Mucosa of descending colon (tissue), 3 donors: ENCODE data around the gene STEAP3. TPM values are rescaled to one million over a fixed set of nuclear protein-coding genes. Genes with fewer than 3 reads are reported as not detected.

ENCODE experiments used
- ATAC-seq: fragments of 200-7000 bp; cut with Tn5 transposase; one replicate; pipeline ENCODE4 v1.9.1; 2020; ENCODE audit warnings: mild to moderate bottlenecking, moderate library complexity
- DNase-seq, 3 donors: peaks; one replicate each; pipeline ENCODE4 v3.0.0-alpha.2; 2020
- H3K36me3 ChIP-seq: fragments of 200-600 bp; one replicate; pipeline ENCODE4 v1.8.0; 2021; ENCODE audit warnings: low read depth, mild to moderate bottlenecking
- H3K4me1 ChIP-seq: fragments of 200-600 bp; one replicate; pipeline ENCODE4 v1.8.0; 2021; ENCODE audit warnings: low read depth, mild to moderate bottlenecking
- H3K4me3 ChIP-seq: fragments of 200-600 bp; one replicate; pipeline ENCODE4 v1.8.0; 2021; ENCODE audit warnings: mild to moderate bottlenecking
- H3K9me3 ChIP-seq: fragments of 200-600 bp; one replicate; pipeline ENCODE4 v1.8.0; 2021; ENCODE audit warnings: mild to moderate bottlenecking
- intact Hi-C, 2 donors: fragments of 100-400 bp; cut with DNase I in 1 of 2; cut with micrococcal nuclease in 1 of 2; formaldehyde crosslinking; loops; one replicate each; pipeline versions ENCODE4 v1.11.0 to v1.11.1; 2022; cut with DNase I, micrococcal nuclease
- total RNA-seq, 3 donors: library from RNA; stranded (reverse); fragmentation: NEBNext Ultra II Directional in 2 of 3; extraction: Animal tissue kit (Norgen Biotek cat#: 25700) in 2 of 3; gene quantifications; one replicate each; pipeline versions ENCODE4 v1.2.1 to v1.2.4, GENCODE V29; 2021 to 2023
- TF ChIP-seq, protein P1 (sequence below): fragments of 200-600 bp; IDR thresholded peaks from one replicate; pipeline ENCODE4 v1.8.0; 2022; ENCODE audit warnings: antibody characterized with exemption, mild to moderate bottlenecking
- donor health status: DM: no; HTN: no; CAD: no; lungs with moderate emphysema.
- donor health status: DM: no; HTN: no; CAD: no.
- donor health status: DM: no; HTN: yes; CAD: no.

The STEAP3 gene
- total RNA-seq, 3 donors from 2014 or later = 13.9 to 28.9 (median 15.3) TPM

GRCh38 chr2:119227346-119227745 is 3.7 kb downstream of the STEAP3 start:
- H3K4me3 ChIP-seq = no peak overlapping the region
- TF ChIP-seq, protein P1, sequence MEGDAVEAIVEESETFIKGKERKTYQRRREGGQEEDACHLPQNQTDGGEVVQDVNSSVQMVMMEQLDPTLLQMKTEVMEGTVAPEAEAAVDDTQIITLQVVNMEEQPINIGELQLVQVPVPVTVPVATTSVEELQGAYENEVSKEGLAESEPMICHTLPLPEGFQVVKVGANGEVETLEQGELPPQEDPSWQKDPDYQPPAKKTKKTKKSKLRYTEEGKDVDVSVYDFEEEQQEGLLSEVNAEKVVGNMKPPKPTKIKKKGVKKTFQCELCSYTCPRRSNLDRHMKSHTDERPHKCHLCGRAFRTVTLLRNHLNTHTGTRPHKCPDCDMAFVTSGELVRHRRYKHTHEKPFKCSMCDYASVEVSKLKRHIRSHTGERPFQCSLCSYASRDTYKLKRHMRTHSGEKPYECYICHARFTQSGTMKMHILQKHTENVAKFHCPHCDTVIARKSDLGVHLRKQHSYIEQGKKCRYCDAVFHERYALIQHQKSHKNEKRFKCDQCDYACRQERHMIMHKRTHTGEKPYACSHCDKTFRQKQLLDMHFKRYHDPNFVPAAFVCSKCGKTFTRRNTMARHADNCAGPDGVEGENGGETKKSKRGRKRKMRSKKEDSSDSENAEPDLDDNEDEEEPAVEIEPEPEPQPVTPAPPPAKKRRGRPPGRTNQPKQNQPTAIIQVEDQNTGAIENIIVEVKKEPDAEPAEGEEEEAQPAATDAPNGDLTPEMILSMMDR = no peak
- peaks cover 10% of the 10 kb centered on the region for H3K4me1 ChIP-seq
- DNase-seq (no peak), ATAC-seq (no peak)
- H3K36me3 ChIP-seq = no peaks in the 10 kb centered on the region
- H3K9me3 ChIP-seq = no peaks in the 10 kb centered on the region
- intact Hi-C loops = no loop called here

GRCh38 chr2:119228136-119228535 is 4.5 kb downstream of the STEAP3 start:
- Histone ChIP-seq H3K4me1 (peaks cover 10% of the 10 kb centered on the region), H3K9me3 (no peaks in the 10 kb centered on the region), H3K4me3 (no peak overlapping the region), H3K36me3 (no peaks in the 10 kb centered on the region)
- DNase-seq (no peak), ATAC-seq (no peak)
- TF ChIP-seq, protein P1 = no peak
- intact Hi-C loops = no loop called here

- intact Hi-C loops = no loop called here
- no peak for DNase-seq
- Histone ChIP-seq H3K9me3 (no peaks in the 10 kb centered on the region), H3K4me1 (peaks cover 10% of the 10 kb centered on the region), H3K36me3 (no peaks in the 10 kb centered on the region), H3K4me3 (no peak overlapping the region)
- TF ChIP-seq, protein P1 = no peak
- no peak for ATAC-seq
Measured at GRCh38 chr2:119228964-119229363, 5.3 kb downstream of the STEAP3 start.

GRCh38 chr2:119229716-119230115 is 6.1 kb downstream of the STEAP3 start:
- Histone ChIP-seq H3K36me3 (no peaks in the 10 kb centered on the region), H3K4me1 (peaks cover 6% of the 10 kb centered on the region), H3K4me3 (no peak overlapping the region), H3K9me3 (no peaks in the 10 kb centered on the region)
- ATAC-seq = no peak
- intact Hi-C loops = no loop called here
- DNase-seq = no peak
- TF ChIP-seq, protein P1 = no peak

DNA sequence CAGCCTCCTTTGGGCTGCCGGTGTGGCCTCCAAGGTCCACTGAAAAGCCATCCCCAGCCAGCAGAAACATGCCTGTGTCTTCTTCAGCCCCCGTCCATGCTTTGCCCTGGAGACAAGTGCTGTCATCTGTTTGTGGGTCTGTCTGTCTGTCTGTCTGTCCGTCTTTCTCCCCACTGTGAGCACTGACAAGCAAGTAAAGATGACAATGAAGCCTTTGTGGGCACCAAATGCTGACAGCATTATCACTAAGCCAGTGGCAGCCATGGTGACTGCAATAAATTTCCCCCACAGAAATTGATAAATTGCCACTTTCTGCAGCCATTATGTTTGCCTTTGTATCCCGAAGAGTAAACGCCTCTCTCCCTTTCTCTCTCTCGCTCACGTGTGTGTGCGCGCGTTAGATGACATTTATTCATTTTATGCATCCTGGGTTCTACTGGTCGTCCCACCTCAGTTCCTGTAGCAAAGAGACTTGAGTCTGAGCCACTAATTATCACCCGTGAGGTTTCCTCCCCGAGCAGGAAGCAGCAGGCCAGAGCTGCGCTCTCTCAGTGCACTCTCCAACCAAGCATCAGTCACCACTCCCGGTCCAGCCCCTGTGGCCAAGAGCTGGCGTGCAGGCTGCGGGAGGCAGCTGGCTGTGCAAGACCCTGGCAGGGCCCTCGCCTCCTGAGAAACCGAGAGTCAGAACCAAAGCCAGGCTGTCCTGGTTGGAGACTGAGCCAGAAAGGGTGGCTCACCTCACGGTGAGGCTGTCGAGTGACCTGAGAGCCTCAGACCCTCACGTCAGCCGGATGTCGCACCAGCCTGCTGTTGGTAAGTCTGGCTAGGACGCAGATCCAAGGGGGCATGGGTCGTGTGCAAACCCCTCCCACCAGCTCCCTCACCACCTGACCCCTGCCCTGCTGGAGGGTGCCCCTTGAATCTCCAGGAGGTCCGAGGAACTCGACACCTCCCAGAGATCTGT is 6.9 kb downstream of the STEAP3 start:
- TF ChIP-seq, protein P1 = no peak
- DNase-seq = no peak
- no peak for ATAC-seq
- Histone ChIP-seq H3K4me1 (no peaks in the 10 kb centered on the region), H3K4me3 (no peak overlapping the region), H3K9me3 (no peaks in the 10 kb centered on the region), H3K36me3 (no peaks in the 10 kb centered on the region)
- intact Hi-C loops = no loop called here
